ENCODE results near the gene PRRC2A.

The PRRC2A gene

DNA sequence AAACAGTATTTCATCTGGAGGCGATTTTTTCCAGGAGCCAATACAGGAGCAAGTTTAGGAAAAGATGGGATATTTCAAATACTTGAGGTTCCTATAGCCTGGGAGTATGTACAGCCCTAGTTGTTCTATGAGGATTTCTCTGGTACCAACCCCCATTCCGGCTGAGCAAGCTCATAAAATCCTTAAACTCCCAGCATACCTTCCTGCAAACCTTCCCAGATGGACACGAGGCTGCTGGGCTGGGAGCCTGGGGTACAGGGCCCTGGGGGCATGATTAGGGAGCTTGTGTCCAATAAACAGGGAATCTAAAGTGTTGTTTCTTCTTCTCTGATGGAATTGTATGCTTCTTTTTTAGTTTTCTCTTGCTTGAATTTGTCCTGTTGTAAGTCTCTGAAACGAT lies 1.5 kb downstream of the PRRC2A start:
- Histone ChIP-seq H3K36me3 (ENCODE audit: control insufficient read depth in 2 of 2, insufficient read depth in 1 of 2, low read length in 2 of 2) (peaks cover 39 to 58% of the 10 kb centered on the region in 2 experiments), H3K27ac (ENCODE audit: extremely low read depth, low read depth, low read length) (peak overlapping the region; percentile 99), H3K4me1 (ENCODE audit: control insufficient read depth, insufficient read depth, low read length) (peaks cover 7% of the 10 kb centered on the region; the same call in 1 of the 2 replicates), H3K4me3 (ENCODE audit: low read depth, low read length) (peak overlapping the region; percentile 97), H3K9me3 (ENCODE audit: control insufficient read depth, insufficient read depth, low read depth, low read length) (no peaks in the 10 kb centered on the region)
- ChIA-PET POLR2A (interaction anchor here (0.6 to 9.7 kb wide), 17 partner anchors 13 to 1349 kb away, joined by 3 to 123 read pairs (median 4); partner anchors contain the start of genes ATP6V1G2, BAG6, C6orf47 and DDX39B), CTCF (interaction anchor here (0.7 to 1.4 kb wide), 5 partner anchors 12 to 42 kb away, joined by 3 to 7 read pairs (median 3); no protein-coding TSS in a partner anchor)
- TF ChIP-seq ZNF76 (tag by site-specific recombination; IDR thresholded peaks at IDR 0.05; ENCODE audit: borderline replicate concordance, low read depth): peak; percentile 77
- TF ChIP-seq ZNF114 (tag by site-specific recombination; IDR thresholded peaks at IDR 0.05): no peak
- TF ChIP-seq ZBTB20 (tag by site-specific recombination; IDR thresholded peaks at IDR 0.05): 0 out of 2 replicates have a peak, but pooled peaks have one; percentile 19
- TF ChIP-seq ZNF791 (tag by site-specific recombination; IDR thresholded peaks at IDR 0.05): no peak
- TF ChIP-seq YY1 (tag by site-specific recombination; IDR thresholded peaks at IDR 0.05): peak; percentile 2; the same call in 1 of the 2 replicates
- no peak for TF ChIP-seq ZSCAN23 (tag by site-specific recombination; IDR thresholded peaks at IDR 0.05)

DNA sequence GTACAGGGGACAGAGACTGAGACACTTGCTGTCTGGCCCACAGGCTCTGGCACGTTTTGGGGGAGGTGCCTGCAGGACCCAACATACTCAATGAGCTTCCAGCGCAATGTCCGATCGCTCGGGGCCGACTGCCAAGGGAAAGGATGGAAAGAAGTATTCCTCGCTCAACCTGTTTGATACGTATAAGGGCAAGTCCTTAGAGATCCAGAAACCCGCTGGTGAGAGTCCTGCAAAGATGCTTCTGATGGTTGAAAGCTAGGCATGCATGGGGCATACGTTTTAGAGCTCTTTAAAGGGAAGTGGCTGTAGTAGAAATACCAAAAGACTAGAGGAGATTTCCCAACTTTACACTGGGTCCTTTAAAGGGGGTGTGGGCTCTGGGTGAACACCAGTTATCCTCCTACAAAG lies 2.2 kb downstream of the PRRC2A start:
- H3K4me3 ChIP-seq (ENCODE audit: low read depth, low read length): peak overlapping the region; percentile 97; the same call in 1 of the 2 replicates
- CTCF ChIA-PET: interaction anchor here (0.7 to 1.4 kb wide), 5 partner anchors 11 to 78 kb away, joined by 3 to 7 read pairs (median 5); partner anchors contain the start of gene ATP6V1G2
- no peaks in the 10 kb centered on the region for H3K9me3 ChIP-seq (ENCODE audit: control insufficient read depth, insufficient read depth, low read depth, low read length)
- POLR2A ChIA-PET: interaction anchor here (0.7 to 9.7 kb wide), 15 partner anchors 13 to 1332 kb away, joined by 3 to 123 read pairs (median 4); partner anchors contain the start of genes ATP6V1G2, BAG6, DDX39B and GPANK1
- peaks cover 7% of the 10 kb centered on the region; the same call in 1 of the 2 replicates for H3K4me1 ChIP-seq (ENCODE audit: control insufficient read depth, insufficient read depth, low read length)
- peaks cover 45 to 65% of the 10 kb centered on the region in 2 experiments for H3K36me3 ChIP-seq (ENCODE audit: control insufficient read depth in 2 of 2, insufficient read depth in 1 of 2, low read length in 2 of 2)
- H3K27ac ChIP-seq (ENCODE audit: extremely low read depth, low read depth, low read length): peak overlapping the region; percentile 99
- TF ChIP-seq ZNF174 (tag by site-specific recombination; IDR thresholded peaks at IDR 0.05) (no peak), ZNF701 (tag by site-specific recombination; IDR thresholded peaks at IDR 0.05) (no peak), ZNF184 (tag by site-specific recombination; IDR thresholded peaks at IDR 0.05) (no peak), ZEB2 (tag by site-specific recombination; IDR thresholded peaks at IDR 0.05) (no peak), ZNF596 (tag by site-specific recombination; IDR thresholded peaks at IDR 0.05) (no peak), ZNF211 (tag by site-specific recombination; IDR thresholded peaks at IDR 0.05; ENCODE audit: low read depth) (no peak), ZNF114 (tag by site-specific recombination; IDR thresholded peaks at IDR 0.05) (no peak), ZNF311 (tag by site-specific recombination; IDR thresholded peaks at IDR 0.05; ENCODE audit: borderline replicate concordance) (no peak), HOXD13 (CRISPR knock-in tag; IDR thresholded peaks at IDR 0.05; ENCODE audit: borderline replicate concordance) (no peak), ZNF626 (tag by site-specific recombination; IDR thresholded peaks at IDR 0.05) (no peak), KLF8 (tag by site-specific recombination; IDR thresholded peaks at IDR 0.05) (no peak), MZF1 (tag by site-specific recombination; IDR thresholded peaks at IDR 0.05; ENCODE audit: borderline replicate concordance) (no peak)
- TF ChIP-seq, protein P1, sequence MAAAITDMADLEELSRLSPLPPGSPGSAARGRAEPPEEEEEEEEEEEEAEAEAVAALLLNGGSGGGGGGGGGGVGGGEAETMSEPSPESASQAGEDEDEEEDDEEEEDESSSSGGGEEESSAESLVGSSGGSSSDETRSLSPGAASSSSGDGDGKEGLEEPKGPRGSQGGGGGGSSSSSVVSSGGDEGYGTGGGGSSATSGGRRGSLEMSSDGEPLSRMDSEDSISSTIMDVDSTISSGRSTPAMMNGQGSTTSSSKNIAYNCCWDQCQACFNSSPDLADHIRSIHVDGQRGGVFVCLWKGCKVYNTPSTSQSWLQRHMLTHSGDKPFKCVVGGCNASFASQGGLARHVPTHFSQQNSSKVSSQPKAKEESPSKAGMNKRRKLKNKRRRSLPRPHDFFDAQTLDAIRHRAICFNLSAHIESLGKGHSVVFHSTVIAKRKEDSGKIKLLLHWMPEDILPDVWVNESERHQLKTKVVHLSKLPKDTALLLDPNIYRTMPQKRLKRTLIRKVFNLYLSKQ (tag by site-specific recombination; IDR thresholded peaks at IDR 0.05; ENCODE audit: borderline replicate concordance): no peak
- TF ChIP-seq, protein P2, sequence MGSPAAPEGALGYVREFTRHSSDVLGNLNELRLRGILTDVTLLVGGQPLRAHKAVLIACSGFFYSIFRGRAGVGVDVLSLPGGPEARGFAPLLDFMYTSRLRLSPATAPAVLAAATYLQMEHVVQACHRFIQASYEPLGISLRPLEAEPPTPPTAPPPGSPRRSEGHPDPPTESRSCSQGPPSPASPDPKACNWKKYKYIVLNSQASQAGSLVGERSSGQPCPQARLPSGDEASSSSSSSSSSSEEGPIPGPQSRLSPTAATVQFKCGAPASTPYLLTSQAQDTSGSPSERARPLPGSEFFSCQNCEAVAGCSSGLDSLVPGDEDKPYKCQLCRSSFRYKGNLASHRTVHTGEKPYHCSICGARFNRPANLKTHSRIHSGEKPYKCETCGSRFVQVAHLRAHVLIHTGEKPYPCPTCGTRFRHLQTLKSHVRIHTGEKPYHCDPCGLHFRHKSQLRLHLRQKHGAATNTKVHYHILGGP (tag by site-specific recombination; IDR thresholded peaks at IDR 0.05): no peak
- TF ChIP-seq, protein P3, sequence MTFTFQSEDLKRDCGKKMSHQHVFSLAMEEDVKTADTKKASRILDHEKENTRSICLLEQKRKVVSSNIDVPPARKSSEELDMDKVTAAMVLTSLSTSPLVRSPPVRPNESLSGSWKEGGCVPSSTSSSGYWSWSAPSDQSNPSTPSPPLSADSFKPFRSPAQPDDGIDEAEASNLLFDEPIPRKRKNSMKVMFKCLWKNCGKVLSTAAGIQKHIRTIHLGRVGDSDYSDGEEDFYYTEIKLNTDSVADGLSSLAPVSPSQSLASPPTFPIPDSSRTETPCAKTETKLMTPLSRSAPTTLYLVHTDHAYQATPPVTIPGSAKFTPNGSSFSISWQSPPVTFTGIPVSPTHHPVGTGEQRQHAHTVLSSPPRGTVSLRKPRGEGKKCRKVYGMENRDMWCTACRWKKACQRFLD (tag by site-specific recombination; IDR thresholded peaks at IDR 0.05): no peak
- TF ChIP-seq, protein P4, sequence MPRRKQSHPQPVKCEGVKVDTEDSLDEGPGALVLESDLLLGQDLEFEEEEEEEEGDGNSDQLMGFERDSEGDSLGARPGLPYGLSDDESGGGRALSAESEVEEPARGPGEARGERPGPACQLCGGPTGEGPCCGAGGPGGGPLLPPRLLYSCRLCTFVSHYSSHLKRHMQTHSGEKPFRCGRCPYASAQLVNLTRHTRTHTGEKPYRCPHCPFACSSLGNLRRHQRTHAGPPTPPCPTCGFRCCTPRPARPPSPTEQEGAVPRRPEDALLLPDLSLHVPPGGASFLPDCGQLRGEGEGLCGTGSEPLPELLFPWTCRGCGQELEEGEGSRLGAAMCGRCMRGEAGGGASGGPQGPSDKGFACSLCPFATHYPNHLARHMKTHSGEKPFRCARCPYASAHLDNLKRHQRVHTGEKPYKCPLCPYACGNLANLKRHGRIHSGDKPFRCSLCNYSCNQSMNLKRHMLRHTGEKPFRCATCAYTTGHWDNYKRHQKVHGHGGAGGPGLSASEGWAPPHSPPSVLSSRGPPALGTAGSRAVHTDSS (tag by site-specific recombination; IDR thresholded peaks at IDR 0.05): no peak
